ENCODE measurements around the gene NELL1.

NELL1 gene

GRCh38 chr11:20963596-20963995 is 294.2 kb downstream of the NELL1 start:
- TF ChIP-seq POU2F2 (IDR thresholded peaks at IDR 0.05; ENCODE audit: low read depth, low read length) = no peak
- TF ChIP-seq SPI1 (IDR thresholded peaks at IDR 0.05; ENCODE audit: low read depth, low read length) = no peak
- TF ChIP-seq PAX5 (IDR thresholded peaks at IDR 0.05; ENCODE audit: insufficient read depth, low read length, severe bottlenecking) = no peak
- TF ChIP-seq TAF1 (IDR thresholded peaks at IDR 0.05; ENCODE audit: low read depth, low read length) = no peak
- TF ChIP-seq POLR2A (IDR thresholded peaks at IDR 0.05; ENCODE audit: low read depth, low read length) = no peak
- no peak for TF ChIP-seq POLR2AphosphoS5 (IDR thresholded peaks at IDR 0.05; ENCODE audit: low read depth, low read length)
- FAIRE-seq (no peak), DNase-seq (ENCODE audit: insufficient read length, low spot score) (no peak)

GRCh38 chr11:20964985-20965384 is 295.6 kb downstream of the NELL1 start:
- no peak for FAIRE-seq
- TF ChIP-seq PAX5 (IDR thresholded peaks at IDR 0.05; ENCODE audit: insufficient read depth, low read length, severe bottlenecking) = no peak
- TF ChIP-seq POLR2A (IDR thresholded peaks at IDR 0.05; ENCODE audit: low read depth, low read length) = no peak
- DNase-seq (ENCODE audit: insufficient read length, low spot score) = no peak

GRCh38 chr11:20966489-20966888 is 297.1 kb downstream of the NELL1 start:
- no peak for DNase-seq (ENCODE audit: insufficient read length, low spot score)
- no peak for FAIRE-seq
- TF ChIP-seq POU2F2 (IDR thresholded peaks at IDR 0.05; ENCODE audit: low read depth, low read length) = no peak
- no peak for TF ChIP-seq PAX5 (IDR thresholded peaks at IDR 0.05; ENCODE audit: insufficient read depth, low read length, severe bottlenecking)
- TF ChIP-seq POLR2AphosphoS5 (IDR thresholded peaks at IDR 0.05; ENCODE audit: low read depth, low read length) = no peak
- no peak for TF ChIP-seq TAF1 (IDR thresholded peaks at IDR 0.05; ENCODE audit: low read depth, low read length)
- no peak for TF ChIP-seq SPI1 (IDR thresholded peaks at IDR 0.05; ENCODE audit: low read depth, low read length)
- no peak for TF ChIP-seq POLR2A (IDR thresholded peaks at IDR 0.05; ENCODE audit: low read depth, low read length)

GRCh38 chr11:20973940-20974559 is 304.7 kb downstream of the NELL1 start:
- TF ChIP-seq SPI1 (IDR thresholded peaks at IDR 0.05; ENCODE audit: low read depth, low read length) = no peak
- TF ChIP-seq TAF1 (IDR thresholded peaks at IDR 0.05; ENCODE audit: low read depth, low read length) = no peak
- no peak for TF ChIP-seq PAX5 (IDR thresholded peaks at IDR 0.05; ENCODE audit: insufficient read depth, low read length, severe bottlenecking)
- no peak for TF ChIP-seq POLR2AphosphoS5 (IDR thresholded peaks at IDR 0.05; ENCODE audit: low read depth, low read length)
- TF ChIP-seq POLR2A (IDR thresholded peaks at IDR 0.05; ENCODE audit: low read depth, low read length) = no peak
- TF ChIP-seq POU2F2 (IDR thresholded peaks at IDR 0.05; ENCODE audit: low read depth, low read length) = no peak
- DNase-seq (ENCODE audit: insufficient read length, low spot score) = no peak
- FAIRE-seq = no peak

- DNase-seq (ENCODE audit: insufficient read length, low spot score) (no peak), FAIRE-seq (no peak)
- TF ChIP-seq POLR2AphosphoS5 (IDR thresholded peaks at IDR 0.05; ENCODE audit: low read depth, low read length) (no peak), PAX5 (IDR thresholded peaks at IDR 0.05; ENCODE audit: insufficient read depth, low read length, severe bottlenecking) (no peak), POU2F2 (IDR thresholded peaks at IDR 0.05; ENCODE audit: low read depth, low read length) (no peak), POLR2A (IDR thresholded peaks at IDR 0.05; ENCODE audit: low read depth, low read length) (no peak), SPI1 (IDR thresholded peaks at IDR 0.05; ENCODE audit: low read depth, low read length) (no peak), TAF1 (IDR thresholded peaks at IDR 0.05; ENCODE audit: low read depth, low read length) (no peak)
Measured at GRCh38 chr11:20980736-20981135, 311.4 kb downstream of the NELL1 start.

- FAIRE-seq = no peak
Measured at GRCh38 chr11:20990447-20990846, 321.1 kb downstream of the NELL1 start.

GRCh38 chr11:20991471-20991870 is 322.1 kb downstream of the NELL1 start:
- no peak for FAIRE-seq
- no peak for TF ChIP-seq PAX5 (IDR thresholded peaks at IDR 0.05; ENCODE audit: insufficient read depth, low read length, severe bottlenecking)
- TF ChIP-seq TAF1 (IDR thresholded peaks at IDR 0.05; ENCODE audit: low read depth, low read length) = no peak
- no peak for TF ChIP-seq POU2F2 (IDR thresholded peaks at IDR 0.05; ENCODE audit: low read depth, low read length)
- TF ChIP-seq POLR2AphosphoS5 (IDR thresholded peaks at IDR 0.05; ENCODE audit: low read depth, low read length) = no peak
- no peak for TF ChIP-seq POLR2A (IDR thresholded peaks at IDR 0.05; ENCODE audit: low read depth, low read length)
- TF ChIP-seq SPI1 (IDR thresholded peaks at IDR 0.05; ENCODE audit: low read depth, low read length) = no peak

More at GRCh38 chr11:20990447-20990846, 321.1 kb downstream of the NELL1 start:
- TF ChIP-seq TAF1 (IDR thresholded peaks at IDR 0.05; ENCODE audit: low read depth, low read length) (no peak), PAX5 (IDR thresholded peaks at IDR 0.05; ENCODE audit: insufficient read depth, low read length, severe bottlenecking) (no peak), POLR2A (IDR thresholded peaks at IDR 0.05; ENCODE audit: low read depth, low read length) (no peak), POU2F2 (IDR thresholded peaks at IDR 0.05; ENCODE audit: low read depth, low read length) (no peak), POLR2AphosphoS5 (IDR thresholded peaks at IDR 0.05; ENCODE audit: low read depth, low read length) (no peak), SPI1 (IDR thresholded peaks at IDR 0.05; ENCODE audit: low read depth, low read length) (no peak)
- DNase-seq (ENCODE audit: insufficient read length, low spot score) = no peak

GRCh38 chr11:21007297-21007696 is 337.9 kb downstream of the NELL1 start:
- DNase-seq (ENCODE audit: insufficient read length, low spot score) = no peak
- TF ChIP-seq POLR2A (IDR thresholded peaks at IDR 0.05; ENCODE audit: low read depth, low read length) = no peak
- no peak for TF ChIP-seq PAX5 (IDR thresholded peaks at IDR 0.05; ENCODE audit: insufficient read depth, low read length, severe bottlenecking)
- TF ChIP-seq SPI1 (IDR thresholded peaks at IDR 0.05; ENCODE audit: low read depth, low read length) = no peak
- no peak for TF ChIP-seq POU2F2 (IDR thresholded peaks at IDR 0.05; ENCODE audit: low read depth, low read length)
- no peak for TF ChIP-seq POLR2AphosphoS5 (IDR thresholded peaks at IDR 0.05; ENCODE audit: low read depth, low read length)
- TF ChIP-seq TAF1 (IDR thresholded peaks at IDR 0.05; ENCODE audit: low read depth, low read length) = no peak
- no peak for FAIRE-seq

More at GRCh38 chr11:20991471-20991870, 322.1 kb downstream of the NELL1 start:
- no peak for DNase-seq (ENCODE audit: insufficient read length, low spot score)

GRCh38 chr11:21018248-21018647 is 348.9 kb downstream of the NELL1 start:
- DNase-seq (ENCODE audit: insufficient read length, low spot score) (no peak), FAIRE-seq (no peak)
- TF ChIP-seq POLR2AphosphoS5 (IDR thresholded peaks at IDR 0.05; ENCODE audit: low read depth, low read length) (no peak), PAX5 (IDR thresholded peaks at IDR 0.05; ENCODE audit: insufficient read depth, low read length, severe bottlenecking) (no peak), TAF1 (IDR thresholded peaks at IDR 0.05; ENCODE audit: low read depth, low read length) (no peak), SPI1 (IDR thresholded peaks at IDR 0.05; ENCODE audit: low read depth, low read length) (no peak), POLR2A (IDR thresholded peaks at IDR 0.05; ENCODE audit: low read depth, low read length) (no peak), POU2F2 (IDR thresholded peaks at IDR 0.05; ENCODE audit: low read depth, low read length) (no peak)

- FAIRE-seq (no peak), DNase-seq (ENCODE audit: insufficient read length, low spot score) (no peak)
- TF ChIP-seq POLR2A (IDR thresholded peaks at IDR 0.05; ENCODE audit: low read depth, low read length) (no peak), PAX5 (IDR thresholded peaks at IDR 0.05; ENCODE audit: insufficient read depth, low read length, severe bottlenecking) (no peak), TAF1 (IDR thresholded peaks at IDR 0.05; ENCODE audit: low read depth, low read length) (no peak), POLR2AphosphoS5 (IDR thresholded peaks at IDR 0.05; ENCODE audit: low read depth, low read length) (no peak)
Measured at GRCh38 chr11:21026685-21027084, 357.3 kb downstream of the NELL1 start.
